HL-60/S4 treated with phorbol 12-myristate 13-acetate at 8.2 ng/mL for 4 days and 3 days (cell line): ENCODE results near the gene MINAR1.

Source experiments
- in situ Hi-C: fragments of 300-500 bp; cut with MboI; formaldehyde crosslinking; loops from 2 replicates; pipeline ENCODE4 v1.15.0; 2022; ENCODE audit warnings: low sequenced_read_pairs

Gene MINAR1

GRCh38 chr15:79430901-79431635 lies 1.1 kb upstream of the MINAR1 start:
- in situ Hi-C loops: no loop called here

DNA sequence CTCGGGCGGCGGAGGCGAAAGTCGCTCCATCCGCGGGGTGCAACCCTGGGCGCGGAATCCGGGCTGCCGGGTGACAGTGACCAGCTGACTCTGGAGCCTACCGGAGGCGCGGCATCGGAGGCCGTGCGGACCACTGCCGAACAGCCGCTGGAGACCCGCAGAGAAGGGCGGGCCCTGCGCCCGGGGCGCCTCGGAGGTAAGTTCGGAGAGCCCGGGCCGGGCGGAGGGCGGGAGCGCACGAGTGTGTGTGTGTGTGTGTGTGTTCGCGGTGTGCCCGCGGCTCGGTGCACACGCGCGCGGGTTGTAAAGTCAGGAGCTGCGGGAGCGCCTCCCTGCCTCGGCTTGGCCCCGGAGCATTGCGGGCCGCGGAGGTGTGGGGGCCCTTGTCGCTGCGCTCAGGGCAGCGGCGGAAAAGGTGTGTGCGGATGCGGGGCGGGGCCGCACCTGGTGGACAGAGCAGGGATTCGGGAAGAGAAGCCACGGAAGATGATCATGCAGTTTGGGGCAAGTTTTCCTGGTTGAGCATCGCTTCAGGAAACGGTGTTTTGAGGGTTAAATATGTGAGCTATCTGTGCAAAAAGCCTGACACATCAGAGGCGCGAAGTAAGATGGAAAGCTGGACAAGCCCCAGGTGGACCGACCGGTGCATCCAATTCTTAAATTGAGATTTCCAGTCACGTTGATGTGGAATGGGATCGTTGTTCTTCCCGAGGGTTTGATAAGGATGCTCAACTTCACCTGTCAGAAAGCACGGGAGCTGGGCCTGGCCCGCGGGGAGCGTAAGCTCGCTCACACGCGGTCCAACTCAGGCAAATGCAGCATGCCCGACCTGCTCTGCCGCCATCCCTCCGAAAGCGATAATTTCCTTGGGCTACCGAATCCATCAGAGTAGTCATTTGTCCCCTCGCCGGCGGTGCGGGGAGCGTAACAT lies 474 bp downstream of the MINAR1 start:
- in situ Hi-C loops: no loop called here

DNA sequence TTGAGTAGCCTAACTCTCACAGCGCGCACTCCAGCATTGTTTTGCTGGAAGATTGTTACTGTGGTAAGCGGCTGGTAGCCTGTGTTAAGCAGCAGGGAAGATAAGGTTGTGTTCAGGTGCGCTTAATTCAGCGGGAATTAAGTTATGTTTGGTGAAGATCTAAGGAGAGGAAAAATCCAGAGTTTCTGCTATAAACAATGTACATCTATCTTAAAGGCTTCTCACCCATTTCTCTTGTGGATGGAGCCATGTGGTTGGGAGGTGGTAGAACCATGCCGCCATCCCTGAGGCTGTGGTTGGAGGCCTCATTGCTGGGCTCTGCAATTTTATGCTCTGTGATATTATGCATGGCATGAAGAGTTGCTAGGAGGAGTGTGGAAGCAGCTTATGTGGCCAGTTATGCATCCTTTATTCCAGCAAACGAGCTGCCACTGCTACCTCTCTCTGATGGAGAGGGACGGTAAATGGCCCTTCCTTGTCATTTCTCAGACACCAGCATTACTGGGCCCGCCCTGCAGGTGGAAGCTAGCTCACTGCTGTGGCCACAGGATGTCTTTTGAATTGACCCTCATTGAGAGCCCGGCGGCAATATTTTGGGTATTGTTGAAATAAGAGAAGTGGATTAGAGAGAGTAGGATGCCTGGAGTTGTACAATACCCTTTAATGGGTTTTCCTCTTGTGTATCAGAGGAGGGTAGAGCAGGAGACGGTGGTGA lies 1.3 kb downstream of the MINAR1 start:
- in situ Hi-C loops: no loop called here

GRCh38 chr15:79434361-79434760 lies 2.2 kb downstream of the MINAR1 start:
- in situ Hi-C loops: no loop called here

GRCh38 chr15:79436037-79436780 lies 4.1 kb downstream of the MINAR1 start:
- in situ Hi-C loops: no loop called here

DNA sequence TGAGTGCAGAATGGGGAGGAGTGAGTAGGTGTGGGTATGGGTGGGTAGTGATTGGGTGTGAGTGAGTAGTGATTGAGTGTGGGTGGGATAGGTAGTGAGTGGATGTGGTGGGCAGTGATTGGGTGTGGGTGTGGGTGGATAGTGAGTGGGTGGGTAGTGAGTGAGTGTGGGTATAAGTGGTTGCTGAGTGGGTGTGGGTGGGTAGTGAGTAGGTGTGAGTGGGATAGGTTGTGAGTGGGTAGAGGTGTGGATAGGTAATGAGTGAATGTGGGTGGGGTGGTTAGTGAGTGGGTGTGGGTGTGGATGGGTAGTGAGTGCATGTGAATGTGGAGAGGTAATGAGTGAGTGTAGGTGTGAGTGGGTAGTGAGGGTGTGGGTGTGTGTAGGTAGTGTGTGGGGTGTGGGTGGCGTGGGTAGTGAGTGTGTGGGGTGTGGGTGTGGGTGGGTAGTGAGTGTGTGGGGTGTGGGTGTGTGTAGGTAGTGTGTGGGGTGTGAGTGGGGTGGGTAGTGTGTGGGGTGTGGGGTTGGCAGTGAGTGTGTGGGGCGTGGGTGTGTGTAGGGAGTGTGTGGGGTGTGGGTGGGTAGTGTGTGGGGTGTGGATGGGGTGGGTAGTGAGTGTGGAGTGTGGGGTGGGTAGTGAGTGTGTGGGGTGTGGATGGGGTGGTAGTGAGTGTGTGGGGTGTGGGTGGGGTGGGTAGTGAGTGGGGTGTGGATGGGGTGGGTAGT lies 5.3 kb downstream of the MINAR1 start:
- in situ Hi-C loops: no loop called here

DNA sequence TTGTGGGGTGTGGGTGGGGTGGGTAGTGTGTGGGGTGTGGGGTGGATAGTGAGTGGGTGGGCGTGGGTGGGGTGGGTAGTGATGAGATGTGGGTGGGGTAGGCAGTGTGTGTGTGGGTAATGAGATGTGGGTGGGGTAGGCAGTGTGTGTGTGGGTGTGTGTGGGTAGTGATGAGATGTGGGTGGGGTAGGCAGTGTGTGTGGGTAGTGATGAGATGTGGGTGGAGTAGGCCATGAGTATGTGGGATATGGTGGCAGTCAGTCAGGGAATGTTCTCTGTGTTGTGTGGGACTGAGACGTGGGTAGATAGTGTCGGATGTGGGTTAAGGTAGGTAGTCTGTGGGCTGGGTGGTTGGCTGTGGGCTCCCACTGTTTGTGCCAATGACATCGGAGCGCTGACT lies 7.1 kb downstream of the MINAR1 start:
- in situ Hi-C loops: no loop called here

GRCh38 chr15:79440355-79440908 lies 8.3 kb downstream of the MINAR1 start:
- in situ Hi-C loops: no loop called here

DNA sequence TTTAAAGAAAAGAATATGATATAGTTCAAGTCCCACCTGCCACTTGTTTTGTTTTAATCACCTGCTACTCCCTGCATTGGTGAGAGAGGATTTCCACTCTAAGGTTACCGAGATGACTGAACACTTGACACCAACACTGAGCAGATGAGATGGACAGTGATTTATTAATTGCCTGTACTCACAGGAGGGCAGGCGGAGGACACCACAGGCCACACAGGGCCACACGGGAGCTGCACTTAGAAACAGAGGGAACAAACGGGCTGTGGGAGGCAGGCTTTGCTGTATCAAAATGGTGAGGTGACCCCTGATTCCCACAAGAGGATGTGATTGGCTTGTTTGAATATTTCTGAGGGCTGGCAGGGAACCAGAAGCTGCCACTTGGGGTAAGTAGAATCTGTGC lies 10.8 kb downstream of the MINAR1 start:
- in situ Hi-C loops: no loop called here

DNA sequence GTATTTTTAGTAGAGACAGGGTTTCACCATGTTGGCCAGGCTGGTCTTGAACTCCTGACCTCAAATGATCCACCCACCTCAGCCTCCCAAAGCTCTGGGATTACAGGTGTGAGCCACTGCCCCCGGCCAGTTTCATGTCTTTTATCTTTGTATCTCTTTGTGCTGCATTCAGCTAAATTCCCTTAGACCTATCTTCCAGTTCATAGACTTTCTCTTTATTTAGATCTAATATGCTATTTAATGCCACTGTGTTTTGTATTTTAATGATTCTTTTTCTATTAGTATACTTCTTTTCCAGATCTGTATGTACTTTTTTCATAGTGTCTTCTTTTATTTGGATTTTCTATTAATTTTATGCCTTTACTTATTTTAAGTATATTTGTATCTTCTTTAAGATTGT lies 14.9 kb downstream of the MINAR1 start:
- in situ Hi-C loops: no loop called here

DNA sequence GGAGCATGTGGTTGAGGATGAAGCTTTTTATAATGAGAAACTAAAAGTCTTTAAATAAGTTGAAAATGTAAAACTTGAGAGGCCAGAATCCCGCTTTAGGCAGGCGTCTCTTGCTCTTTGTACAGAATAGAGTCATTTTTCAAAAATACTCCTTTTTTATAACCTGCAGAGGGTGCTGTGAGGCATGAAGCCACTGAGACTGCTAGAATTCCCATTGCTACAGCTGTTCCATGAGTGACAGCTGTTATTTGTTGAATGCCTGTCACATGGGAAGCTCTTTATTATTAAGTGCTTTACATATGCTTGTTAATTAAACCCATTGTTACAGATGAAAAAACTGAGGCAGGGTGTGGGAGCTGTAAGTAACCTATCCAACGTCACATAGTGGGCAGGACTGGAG lies 18.5 kb downstream of the MINAR1 start:
- in situ Hi-C loops: no loop called here

DNA sequence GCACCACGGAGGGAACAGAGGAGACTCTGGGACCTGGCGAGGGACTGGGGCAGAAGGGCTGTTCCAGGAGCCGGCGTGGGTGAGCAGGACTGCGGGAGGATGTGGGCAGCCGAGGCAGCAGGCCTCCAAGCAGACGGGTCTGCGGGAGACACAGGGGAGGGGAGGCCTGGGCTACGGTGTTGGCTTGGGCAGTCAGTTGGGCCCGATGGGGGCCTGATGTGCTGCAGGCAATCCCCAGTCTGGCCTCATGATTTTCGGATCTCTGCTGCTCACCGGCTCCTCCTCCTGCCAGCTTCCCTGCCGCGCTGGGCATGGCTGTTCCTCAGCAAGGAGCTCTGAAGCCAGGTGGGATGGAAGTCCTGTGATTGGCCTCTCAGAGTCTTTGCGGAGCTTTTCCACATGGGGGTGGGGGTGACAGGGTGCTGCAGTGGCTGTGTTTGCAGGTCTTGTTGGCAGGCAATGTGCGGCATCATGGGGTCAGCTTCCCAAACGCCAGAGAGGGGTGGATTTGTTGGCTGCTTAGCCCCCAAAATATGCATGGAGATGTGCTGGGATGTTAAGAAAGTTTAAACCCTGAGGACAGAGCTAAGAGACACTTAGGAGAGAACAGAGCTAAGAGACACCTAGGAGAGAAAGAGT lies 19.3 kb downstream of the MINAR1 start:
- in situ Hi-C loops: no loop called here

- in situ Hi-C loops: no loop called here
These were observed 20.3 kb downstream of the MINAR1 start for GRCh38 chr15:79452244-79453051.

GRCh38 chr15:79453446-79453845 lies 21.3 kb downstream of the MINAR1 start:
- in situ Hi-C loops: no loop called here

- in situ Hi-C loops: no loop called here
These were observed 21.9 kb downstream of the MINAR1 start for GRCh38 chr15:79454063-79454462.

GRCh38 chr15:79455361-79455760 lies 23.2 kb downstream of the MINAR1 start:
- in situ Hi-C loops: no loop called here

DNA sequence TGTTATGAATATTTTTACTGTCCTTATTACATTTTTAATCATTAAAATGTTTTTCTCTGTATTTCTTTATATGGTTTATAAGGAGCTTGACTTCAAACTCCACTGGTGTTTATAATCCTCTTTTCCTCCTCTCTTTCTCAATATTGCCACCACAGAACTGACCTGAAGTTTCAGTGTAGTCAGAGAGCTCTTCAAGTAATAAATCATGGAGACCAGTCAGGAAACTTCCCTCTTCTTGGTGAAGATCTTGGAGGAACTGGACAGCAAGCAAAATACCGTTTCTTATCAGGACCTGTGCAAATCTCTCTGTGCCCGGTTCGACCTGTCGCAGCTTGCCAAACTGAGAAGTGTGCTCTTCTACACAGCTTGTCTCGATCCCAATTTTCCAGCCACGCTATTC lies 23.8 kb downstream of the MINAR1 start:
- in situ Hi-C loops: no loop called here

- in situ Hi-C loops: no loop called here
These were observed 26.4 kb downstream of the MINAR1 start for GRCh38 chr15:79458491-79458890.

GRCh38 chr15:79459666-79460065 lies 27.5 kb downstream of the MINAR1 start:
- in situ Hi-C loops: no loop called here
